GM23248 (cell line): Measurements from ENCODE around the gene SELL. TPM values are rescaled to one million over a fixed set of nuclear protein-coding genes. Genes with fewer than 3 reads are reported as not detected.
"Not testable (repeated sequence)": the region's sequence is repeated elsewhere in the genome, so short reads cannot be mapped to it uniquely, and the experiment has no call there.

Experiments used
- DNase-seq: peaks from one replicate; pipeline ENCODE4 v3.0.0-alpha.2; 2015
- H2AFZ ChIP-seq: fragments of 200-600 bp; sonication (generic); 2 replicates; pipeline ENCODE4 v1.6.1; 2016; ENCODE audit warnings: antibody characterized with exemption
- H3F3A ChIP-seq: fragments of 200-600 bp; sonication (generic); 2 replicates; pipeline ENCODE4 v1.6.1; 2016; ENCODE audit warnings: mild to moderate bottlenecking, antibody characterized with exemption, mixed run types; ENCODE audit not compliant: insufficient read depth
- H3K27ac ChIP-seq: fragments of 200-600 bp; sonication (generic); 2 replicates; pipeline ENCODE4 v1.5.1; 2016; ENCODE audit warnings: mild to moderate bottlenecking
- H3K27me3 ChIP-seq: fragments of 200-600 bp; sonication (generic); replicated peaks from 2 replicates; pipeline ENCODE4 v1.6.1; 2016; ENCODE audit warnings: mild to moderate bottlenecking; ENCODE audit not compliant: insufficient read depth
- H3K36me3 ChIP-seq: fragments of 200-600 bp; sonication (generic); 2 replicates; pipeline ENCODE4 v1.6.1; 2016; ENCODE audit warnings: low read depth, mild to moderate bottlenecking
- H3K4me1 ChIP-seq: fragments of 200-600 bp; sonication (generic); 2 replicates; pipeline ENCODE4 v1.6.1; 2016; ENCODE audit warnings: mild to moderate bottlenecking; ENCODE audit not compliant: insufficient read depth
- H3K4me2 ChIP-seq: fragments of 200-600 bp; sonication (generic); one replicate; pipeline ENCODE4 v1.6.1; 2016; ENCODE audit warnings: mild to moderate bottlenecking; ENCODE audit not compliant: unreplicated experiment
- H3K4me3 ChIP-seq: fragments of 200-600 bp; sonication (generic); 2 replicates; pipeline ENCODE4 v1.5.1; 2016; ENCODE audit warnings: mild to moderate bottlenecking
- H3K79me2 ChIP-seq: fragments of 200-600 bp; sonication (generic); 2 replicates; pipeline ENCODE4 v1.6.1; 2016; ENCODE audit warnings: mild to moderate bottlenecking; ENCODE audit not compliant: insufficient read depth
- H3K9ac ChIP-seq: fragments of 200-600 bp; sonication (generic); 2 replicates; pipeline ENCODE4 v1.6.1; 2016; ENCODE audit warnings: mild to moderate bottlenecking
- H3K9me2 ChIP-seq: fragments of 200-600 bp; sonication (generic); 2 replicates; pipeline ENCODE4 v1.6.1; 2016; ENCODE audit warnings: mixed run types, mild to moderate bottlenecking, moderate library complexity; ENCODE audit not compliant: insufficient read depth
- H3K9me3 ChIP-seq: fragments of 200-600 bp; sonication (generic); one replicate; pipeline ENCODE4 v1.6.1; 2017; ENCODE audit warnings: low read depth
- H4K20me1 ChIP-seq: fragments of 200-600 bp; sonication (generic); 2 replicates; pipeline ENCODE4 v1.6.0; 2016; ENCODE audit not compliant: insufficient read depth
- EZH2 ChIP-seq: fragments of 200-600 bp; sonication (generic); IDR thresholded peaks from 2 replicates; pipeline ENCODE4 v1.6.1; 2018; ENCODE audit warnings: antibody characterized with exemption, mild to moderate bottlenecking; ENCODE audit not compliant: insufficient read depth, poor library complexity, severe bottlenecking
- EZH2phosphoT487 ChIP-seq: fragments of 200-600 bp; sonication (generic); IDR thresholded peaks from 2 replicates; pipeline ENCODE4 v1.6.1; 2018; ENCODE audit warnings: antibody characterized with exemption, moderate library complexity, mild to moderate bottlenecking, low read depth; ENCODE audit not compliant: insufficient read depth
- WGBS, 2 experiments: methylation state at CpG; one replicate each; pipeline ENCODE4 v1.1.6; 2015 to 2017; ENCODE audit warnings: low lambda C conversion rate in 2 of 2, low coverage in 1 of 2; ENCODE audit errors: missing lambda C conversion rate in 2 of 2; 5-methylcytosine and 5-hydroxymethylcytosine counted together
- in situ Hi-C: fragments of 300-500 bp; cut with MboI; formaldehyde crosslinking; loops from 2 replicates; pipeline ENCODE4 v1.15.0; 2020
- polyA plus RNA-seq: library from polyadenylated mRNA; unstranded; fragments of >200 nt; fragmentation: Nextera tagmentation; extraction: Ambion mirVana; gene quantifications from 2 replicates; pipeline ENCODE4 v1.2.1, GENCODE V29; 2016
- total RNA-seq: library from RNA; depleted of rRNA; stranded (reverse); fragments of >200 nt; shearing (Covaris generic); gene quantifications from 2 replicates; pipeline ENCODE4 v1.2.3, GENCODE V29; 2014

The SELL gene
- total and polyA plus RNA-seq, 2 experiments from 2014 or later = not detected

DNA sequence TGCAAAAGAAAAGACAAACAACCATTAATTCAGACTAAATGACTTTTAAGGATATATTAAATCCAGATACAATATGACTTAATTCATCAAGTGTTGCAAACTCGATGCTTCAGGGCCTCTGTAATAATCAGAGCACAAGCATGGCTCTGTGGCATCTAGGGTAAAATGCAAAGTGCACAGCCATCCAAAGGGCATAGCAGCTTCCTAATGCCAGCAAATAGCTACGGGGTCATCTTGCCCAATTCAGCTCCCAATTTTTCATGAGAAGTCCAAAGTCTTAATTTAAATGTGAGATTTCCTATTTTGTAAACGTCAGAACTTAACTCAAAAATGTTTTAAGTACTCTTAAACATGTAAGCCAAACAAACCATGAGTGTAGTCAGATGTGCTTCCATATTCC is 14.5 kb upstream of the SELL start:
- WGBS, 2 experiments = 25 to 30% methylated on average over 3 of the region's 3 CpGs

DNA sequence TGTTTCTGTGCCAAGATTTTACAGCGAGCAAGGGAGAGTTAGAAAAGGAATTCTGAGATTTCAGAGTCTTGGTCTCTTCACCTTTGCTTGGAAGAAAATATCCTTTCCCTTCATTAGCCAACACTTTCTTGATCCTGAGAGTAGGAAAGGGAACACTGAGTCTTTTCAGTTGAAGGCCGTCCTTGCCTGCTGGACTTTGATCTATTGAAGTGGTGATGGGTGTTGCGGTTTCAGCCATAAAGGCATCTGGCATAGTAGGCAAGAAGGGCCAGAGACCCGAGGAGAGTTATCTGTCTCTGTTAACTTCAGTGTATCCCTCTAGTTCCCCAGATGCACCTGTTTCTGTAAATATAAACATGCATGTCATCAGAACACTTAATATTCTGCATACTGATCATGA is 12.7 kb upstream of the SELL start:
- no peak for DNase-seq

More for the DNA sequence above, 14.5 kb upstream of the SELL start:
- no peak for DNase-seq
- Histone ChIP-seq H3K27me3 (peaks cover 39% of the 10 kb centered on the region), H3K36me3 (no peaks in the 10 kb centered on the region), H3K9ac (no peak overlapping the region), H3K79me2 (no peaks in the 10 kb centered on the region), H3K4me2 (no peak overlapping the region), H2AFZ (no peak overlapping the region), H4K20me1 (no peaks in the 10 kb centered on the region), H3K27ac (no peak overlapping the region), H3K4me1 (no peaks in the 10 kb centered on the region), H3K4me3 (no peak overlapping the region), H3K9me3 (no peaks in the 10 kb centered on the region), H3K9me2 (no peaks in the 10 kb centered on the region), H3F3A (no peaks in the 10 kb centered on the region)
- TF ChIP-seq EZH2 (no peak), EZH2phosphoT487 (no peak)
- in situ Hi-C loops = no loop called here

DNA sequence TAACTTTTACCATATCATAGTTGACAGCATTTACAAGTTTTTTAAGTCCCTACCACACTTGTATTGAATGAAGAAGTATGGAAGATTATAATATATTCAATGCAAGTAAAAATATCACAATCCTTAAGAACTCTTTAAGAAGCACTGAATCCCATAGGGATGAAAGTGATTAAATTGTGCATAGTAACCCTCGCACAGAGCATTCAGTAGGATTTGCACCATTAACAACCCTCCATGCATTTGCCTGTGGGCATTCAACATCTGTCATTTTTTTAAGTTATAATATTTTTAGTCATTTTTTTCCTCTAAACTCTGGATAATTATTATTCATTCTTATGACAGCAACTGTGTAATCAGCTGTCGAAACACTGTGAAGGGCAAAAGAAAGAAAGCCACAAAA is 12.3 kb upstream of the SELL start:
- 8 to 9% methylated on average over 2 of the region's 2 CpGs for WGBS, 2 experiments
- TF ChIP-seq EZH2 (no peak), EZH2phosphoT487 (no peak)
- H3K27ac ChIP-seq = no peak overlapping the region

More for the DNA sequence above, 12.7 kb upstream of the SELL start:
- Histone ChIP-seq H3K27ac (no peak overlapping the region), H2AFZ (no peak overlapping the region), H3K9ac (no peak overlapping the region), H3K79me2 (no peaks in the 10 kb centered on the region), H4K20me1 (no peaks in the 10 kb centered on the region), H3K4me3 (no peak overlapping the region), H3K36me3 (no peaks in the 10 kb centered on the region), H3K4me2 (no peak overlapping the region), H3K9me3 (no peaks in the 10 kb centered on the region), H3K27me3 (peaks cover 21% of the 10 kb centered on the region), H3K9me2 (no peaks in the 10 kb centered on the region), H3F3A (no peaks in the 10 kb centered on the region), H3K4me1 (no peaks in the 10 kb centered on the region)
- no peak for TF ChIP-seq EZH2phosphoT487
- TF ChIP-seq EZH2 = no peak
- in situ Hi-C loops = no loop called here
- 18 to 22% methylated on average over 4 of the region's 4 CpGs for WGBS, 2 experiments

DNA sequence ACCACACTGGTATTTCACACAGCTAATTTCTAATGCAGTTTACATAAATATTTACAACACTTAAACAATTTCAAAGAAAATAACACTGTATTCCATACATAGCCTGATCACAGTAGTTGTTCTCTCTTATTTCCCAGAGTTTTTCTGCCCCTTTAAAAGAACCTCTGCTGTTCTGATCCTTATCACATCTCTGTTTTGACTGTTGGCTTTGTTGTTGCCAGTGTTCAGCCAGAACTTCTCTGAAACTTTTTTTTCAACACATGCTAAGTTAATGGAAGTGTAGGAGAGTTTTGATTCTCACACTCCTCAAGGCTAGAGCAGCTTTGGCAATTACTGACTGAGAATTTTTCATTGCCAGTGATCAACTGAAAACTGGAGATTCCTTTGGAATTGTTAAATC is 11.4 kb upstream of the SELL start:
- Histone ChIP-seq H3K4me2 (no peak overlapping the region), H3K79me2 (no peaks in the 10 kb centered on the region), H3K27me3 (peaks cover 10% of the 10 kb centered on the region), H3K9me3 (no peaks in the 10 kb centered on the region), H3K4me3 (no peak overlapping the region), H2AFZ (no peak overlapping the region), H3K9me2 (no peaks in the 10 kb centered on the region), H3K27ac (no peak overlapping the region), H3K9ac (no peak overlapping the region), H3K36me3 (no peaks in the 10 kb centered on the region), H4K20me1 (no peaks in the 10 kb centered on the region), H3K4me1 (no peaks in the 10 kb centered on the region), H3F3A (no peaks in the 10 kb centered on the region)
- in situ Hi-C loops = no loop called here
- no peak for DNase-seq
- TF ChIP-seq EZH2 (no peak), EZH2phosphoT487 (no peak)

More for the DNA sequence above, 12.3 kb upstream of the SELL start:
- Histone ChIP-seq H3K79me2 (no peaks in the 10 kb centered on the region), H3K27me3 (peaks cover 19% of the 10 kb centered on the region), H3K4me3 (no peak overlapping the region), H3K36me3 (no peaks in the 10 kb centered on the region), H3F3A (no peaks in the 10 kb centered on the region), H2AFZ (no peak overlapping the region), H3K9me3 (no peaks in the 10 kb centered on the region), H3K9me2 (no peaks in the 10 kb centered on the region), H3K4me2 (no peak overlapping the region), H4K20me1 (no peaks in the 10 kb centered on the region), H3K4me1 (no peaks in the 10 kb centered on the region), H3K9ac (no peak overlapping the region)
- no peak for DNase-seq
- in situ Hi-C loops = no loop called here

DNA sequence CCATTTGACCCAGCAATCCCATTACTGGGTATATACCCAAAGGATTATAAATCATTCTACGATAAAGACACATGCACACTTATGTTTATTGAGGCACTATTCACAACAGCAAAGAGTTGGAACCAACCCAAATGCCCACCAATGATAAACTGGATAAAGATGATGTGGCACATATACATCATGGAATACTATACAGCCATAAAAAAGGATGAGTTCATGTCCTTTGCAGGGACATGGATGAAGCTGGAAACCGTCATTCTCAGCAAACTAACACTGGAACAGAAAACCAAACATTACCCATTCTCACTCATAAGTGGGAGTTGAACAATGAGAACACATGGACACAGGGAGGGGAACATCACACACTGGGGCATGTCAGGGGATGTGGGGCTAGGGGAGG is 3.7 kb upstream of the SELL start:
- H3K4me3 ChIP-seq, H3K27me3 ChIP-seq, H3K9me3 ChIP-seq, H2AFZ ChIP-seq, H3K4me1 ChIP-seq, DNase-seq, H3K9ac ChIP-seq, H3F3A ChIP-seq, H3K79me2 ChIP-seq, H3K27ac ChIP-seq, H4K20me1 ChIP-seq, H3K36me3 ChIP-seq, in situ Hi-C loops, H3K4me2 ChIP-seq, H3K9me2 ChIP-seq: not testable (repeated sequence)
- 31 to 34% methylated on average over 2 of the region's 2 CpGs for WGBS, 2 experiments

DNA sequence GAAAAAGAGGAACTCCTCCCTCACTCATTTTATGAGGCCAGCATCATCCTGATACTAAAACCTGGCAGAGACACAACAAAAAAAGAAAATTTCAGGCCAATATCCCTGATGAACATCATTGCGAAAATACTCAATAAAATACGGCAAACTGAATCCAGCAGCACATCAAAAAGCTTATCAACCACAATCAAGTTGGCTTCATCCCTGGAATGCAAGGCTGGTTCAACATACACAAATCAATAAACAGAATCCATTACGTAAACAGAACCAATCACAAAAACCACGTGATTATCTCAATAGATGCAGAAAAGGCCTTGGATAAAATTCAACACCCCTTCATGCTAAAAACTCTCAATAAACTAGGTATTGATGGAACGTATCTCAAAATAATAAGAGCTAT is 1.7 kb upstream of the SELL start:
- in situ Hi-C loops, H4K20me1 ChIP-seq, H3K79me2 ChIP-seq, H3K36me3 ChIP-seq, H3K4me2 ChIP-seq, H3K9me2 ChIP-seq, H3K4me1 ChIP-seq, H2AFZ ChIP-seq, H3F3A ChIP-seq, H3K27ac ChIP-seq, H3K4me3 ChIP-seq, DNase-seq, H3K9ac ChIP-seq, H3K9me3 ChIP-seq: not testable (repeated sequence)
- peaks cover 11% of the 10 kb centered on the region for H3K27me3 ChIP-seq
- 41 to 45% methylated on average over 5 of the region's 5 CpGs for WGBS, 2 experiments
